GM10248 (cell line): ENCODE data around the gene HEATR5B.

Source experiments
- CTCF ChIA-PET: fragments of 300-600 bp; sonication (Branson Sonifier 250); formaldehyde crosslinking; extraction: SDS; loops from one replicate; lab custom pipeline; 2021; ENCODE audit warnings: antibody characterized with exemption; lab: Yijun Ruan, JAX
- POLR2A ChIA-PET: fragments of 350-650 bp; sonication (Branson Sonifier 250); formaldehyde crosslinking; extraction: SDS; loops from one replicate; lab custom pipeline; 2020; ENCODE audit warnings: antibody characterized with exemption; lab: Yijun Ruan, JAX
- DNase-seq: peaks from one replicate; pipeline ENCODE4 v3.0.0; 2012; ENCODE audit errors: extremely low spot score
- CTCF ChIP-seq: IDR thresholded peaks from 2 replicates; pipeline ENCODE4 v1.5.1; 2012; ENCODE audit warnings: mild to moderate bottlenecking, low read depth; ENCODE audit errors: extremely low read depth, missing control alignments, control extremely low read depth

Gene HEATR5B

GRCh38 chr2:36963106-36963505 is 121.1 kb downstream of the HEATR5B start:
- no peak for DNase-seq
- TF ChIP-seq CTCF, result no peak
- POLR2A ChIA-PET, result no interaction called here
- CTCF ChIA-PET, result no interaction called here

GRCh38 chr2:36960773-36961172 is 123.4 kb downstream of the HEATR5B start:
- no peak for DNase-seq
- no peak for TF ChIP-seq CTCF
- CTCF ChIA-PET, result no interaction called here
- POLR2A ChIA-PET, result no interaction called here

- no peak for TF ChIP-seq CTCF
- CTCF ChIA-PET, result no interaction called here
- DNase-seq, result no peak
- POLR2A ChIA-PET, result no interaction called here
Measured at GRCh38 chr2:36960005-36960675, 124.0 kb downstream of the HEATR5B start.

GRCh38 chr2:36954977-36955607 is 129.1 kb downstream of the HEATR5B start:
- POLR2A ChIA-PET, result no interaction called here
- TF ChIP-seq CTCF, result no peak
- CTCF ChIA-PET, result no interaction called here
- DNase-seq, result no peak

GRCh38 chr2:36952748-36953197 is 131.4 kb downstream of the HEATR5B start:
- CTCF ChIA-PET, result no interaction called here
- POLR2A ChIA-PET, result no interaction called here
- TF ChIP-seq CTCF, result no peak
- no peak for DNase-seq

GRCh38 chr2:36951574-36951973 is 132.6 kb downstream of the HEATR5B start:
- ChIA-PET POLR2A (no interaction called here), CTCF (interaction anchor here (1.3 kb wide), 1 partner anchor 15 kb away, joined by 3 read pairs; the partner anchor contains the start of gene STRN)
- no peak for TF ChIP-seq CTCF
- no peak for DNase-seq
